CD14-positive monocyte (primary cell): ENCODE results near the gene ADIPOR1. TPM values are rescaled to one million over a fixed set of nuclear protein-coding genes. Genes with fewer than 3 reads are reported as not detected.
"Not testable (repeated sequence)": the region's sequence is repeated elsewhere in the genome, so short reads cannot be mapped to it uniquely, and the experiment has no call there.

Source experiments
- DNase-seq, 3 donors: peaks; one replicate each; pipeline ENCODE4 v3.0.0-alpha.2; 2011 to 2022
- H2AFZ ChIP-seq: 2 replicates; pipeline ENCODE4 v1.6.0; 2012; ENCODE audit warnings: mild to moderate bottlenecking, low read depth, low read length, inconsistent platforms; ENCODE audit not compliant: insufficient read depth, poor library complexity, severe bottlenecking
- H3K27ac ChIP-seq, 2 donors: 1 replicate in 1 of 2; 2 replicates in 1 of 2; pipeline ENCODE4 v1.5.1; 2012 to 2013; ENCODE audit warnings: low read length in 2 of 2, control low read depth in 1 of 2, inconsistent platforms in 1 of 2, low read depth in 1 of 2, mild to moderate bottlenecking in 1 of 2
- H3K27me3 ChIP-seq, 2 donors: one replicate each; pipeline versions ENCODE4 v1.6.0 to v1.6.1; 2011 to 2013; ENCODE audit warnings: low read length in 2 of 2; ENCODE audit not compliant: control insufficient read depth in 2 of 2, insufficient read depth in 2 of 2
- H3K36me3 ChIP-seq, 2 donors: replicated peaks in 1 of 2; 1 replicate in 1 of 2; 2 replicates in 1 of 2; pipeline versions ENCODE4 v1.5.1 to v1.6.1; 2012 to 2013; ENCODE audit warnings: low read length in 2 of 2, control low read depth in 1 of 2, inconsistent platforms in 1 of 2, mild to moderate bottlenecking in 1 of 2; ENCODE audit not compliant: insufficient read depth in 2 of 2, control insufficient read depth in 1 of 2
- H3K4me1 ChIP-seq, 2 donors: 1 replicate in 1 of 2; 2 replicates in 1 of 2; pipeline versions ENCODE4 v1.5.1 to v1.6.1; 2012 to 2013; ENCODE audit warnings: low read length in 2 of 2, control low read depth in 1 of 2, inconsistent platforms in 1 of 2, mild to moderate bottlenecking in 1 of 2, moderate library complexity in 1 of 2; ENCODE audit not compliant: insufficient read depth in 2 of 2, control insufficient read depth in 1 of 2
- H3K4me2 ChIP-seq: replicated peaks from 2 replicates; pipeline ENCODE3; 2012; ENCODE audit warnings: low read length, moderate library complexity, mild to moderate bottlenecking; ENCODE audit not compliant: poor library complexity, severe bottlenecking; ENCODE audit errors: extremely low read depth
- H3K4me3 ChIP-seq, 3 experiments: fragments of 200-600 bp in 1 of 3; sonication (generic) in 1 of 3; replicated peaks in 1 of 3; 1 replicate in 2 of 3; 2 replicates in 1 of 3; pipeline ENCODE4 v1.5.1; 2011 to 2013; ENCODE audit warnings: low read length in 3 of 3, mild to moderate bottlenecking in 3 of 3, control low read depth in 2 of 3, low read depth in 2 of 3, inconsistent platforms in 1 of 3, moderate library complexity in 1 of 3
- H3K79me2 ChIP-seq: 2 replicates; pipeline ENCODE4 v1.6.0; 2012; ENCODE audit warnings: mild to moderate bottlenecking, control low read depth, inconsistent platforms, low read length, moderate library complexity; ENCODE audit not compliant: insufficient read depth
- H3K9ac ChIP-seq: 2 replicates; pipeline ENCODE4 v1.6.0; 2017; ENCODE audit warnings: low read length, mild to moderate bottlenecking; ENCODE audit not compliant: insufficient read depth, poor library complexity, severe bottlenecking
- H3K9me3 ChIP-seq, 2 donors: replicated peaks in 1 of 2; 1 replicate in 1 of 2; 2 replicates in 1 of 2; pipeline versions ENCODE4 v1.5.1 to v1.6.1; 2012 to 2013; ENCODE audit warnings: low read length in 2 of 2, control low read depth in 1 of 2; ENCODE audit not compliant: control insufficient read depth in 1 of 2, insufficient read depth in 1 of 2
- H4K20me1 ChIP-seq: 2 replicates; pipeline ENCODE4 v1.6.0; 2012; ENCODE audit warnings: mild to moderate bottlenecking, low read length, control low read depth, moderate library complexity; ENCODE audit not compliant: insufficient read depth
- H3K27ac Mint-ChIP-seq, 7 donors: one replicate each; pipeline ENCODE4 v1.8.0; 2020; ENCODE audit warnings: mild to moderate bottlenecking in 7 of 7, mixed read lengths in 7 of 7, moderate library complexity in 6 of 7, inconsistent platforms in 2 of 7
- H3K27me3 Mint-ChIP-seq, 3 donors: one replicate each; pipeline ENCODE4 v1.8.0; 2021 to 2022; ENCODE audit warnings: low read depth in 3 of 3, mild to moderate bottlenecking in 3 of 3, mixed read lengths in 3 of 3, moderate library complexity in 3 of 3, inconsistent platforms in 1 of 3
- H3K36me3 Mint-ChIP-seq, 2 donors: one replicate each; pipeline ENCODE4 v1.8.0; 2020; ENCODE audit warnings: mixed read lengths in 2 of 2, inconsistent platforms in 1 of 2, mild to moderate bottlenecking in 1 of 2
- H3K4me1 Mint-ChIP-seq: one replicate; pipeline ENCODE4 v1.8.0; 2020; ENCODE audit warnings: mild to moderate bottlenecking, mixed read lengths
- H3K4me3 Mint-ChIP-seq, 2 donors: one replicate each; pipeline ENCODE4 v1.8.0; 2020; ENCODE audit warnings: mild to moderate bottlenecking in 2 of 2, mixed read lengths in 2 of 2, moderate library complexity in 1 of 2
- H3K9me3 Mint-ChIP-seq, 7 donors: one replicate each; pipeline ENCODE4 v1.8.0; 2020 to 2022; ENCODE audit warnings: mixed read lengths in 7 of 7, mild to moderate bottlenecking in 6 of 7, moderate library complexity in 6 of 7, inconsistent platforms in 2 of 7
- CTCF ChIP-seq: fragments of 200-600 bp; IDR thresholded peaks from one replicate; pipeline ENCODE4 v1.8.0; 2022; ENCODE audit warnings: antibody characterized with exemption, mild to moderate bottlenecking
- WGBS: methylation state at CpG from one replicate; pipeline ENCODE4 v1.1.5; 2013; ENCODE audit warnings: missing lambda C conversion rate; ENCODE audit not compliant: insufficient coverage; 5-methylcytosine and 5-hydroxymethylcytosine counted together
- intact Hi-C, 2 donors: fragments of 100-400 bp; cut with micrococcal nuclease; formaldehyde crosslinking; loops; one replicate each; pipeline versions ENCODE4 v1.15.0 to v1.15.1; 2023
- polyA plus RNA-seq, 3 donors: library from polyadenylated mRNA; depleted of rRNA in 1 of 3; unstranded in 2 of 3; stranded (reverse) in 1 of 3; fragments of 300-500 nt in 2 of 3; fragments of >200 nt in 1 of 3; fragmentation: Illumina TruSeq in 2 of 3; gene quantifications; 1 replicate in 2 of 3; 2 replicates in 1 of 3; pipeline ENCODE4 v1.2.3, GENCODE V29; 2012 to 2021

The ADIPOR1 gene
- polyA plus RNA-seq, 3 donors = 140 to 216 (median 197) TPM

GRCh38 chr1:202938287-202938925 lies 19.7 kb downstream of the ADIPOR1 start:
- Mint-ChIP-seq H3K9me3 (no peaks in the 10 kb centered on the region), H3K4me3 (no peak overlapping the region), H3K27me3 (peaks cover 1 to 6% (median 3%) of the 10 kb centered on the region in 3 donors), H3K4me1 (no peaks in the 10 kb centered on the region), H3K36me3 (peaks cover 33 to 42% of the 10 kb centered on the region in 2 donors), H3K27ac (no peak overlapping the region)
- Histone ChIP-seq H3K79me2 (no peaks in the 10 kb centered on the region), H3K4me2 (no peak overlapping the region), H2AFZ (no peak overlapping the region), H4K20me1 (peaks cover 6% of the 10 kb centered on the region), H3K9ac (no peak overlapping the region), H3K27me3 (no peaks in the 10 kb centered on the region), H3K4me3 (no peak overlapping the region), H3K4me1 (no peaks in the 10 kb centered on the region), H3K27ac (no peak overlapping the region), H3K36me3 (peaks cover 32 to 44% of the 10 kb centered on the region in 2 donors), H3K9me3 (no peaks in the 10 kb centered on the region)
- intact Hi-C loops = no loop called here
- no peak for DNase-seq
- WGBS = 100% methylated on average over 2 of the region's 5 CpGs
- no peak for TF ChIP-seq CTCF

GRCh38 chr1:202936409-202936808 lies 21.7 kb downstream of the ADIPOR1 start:
- no CpG with 5 or more reads among the region's 6 CpGs for WGBS
- H3K9me3 Mint-ChIP-seq = not testable (repeated sequence)

More at GRCh38 chr1:202936409-202936808, 21.7 kb downstream of the ADIPOR1 start:
- H3K4me3 Mint-ChIP-seq, H3K4me1 Mint-ChIP-seq, H3K4me3 ChIP-seq, H3K79me2 ChIP-seq, H3K9ac ChIP-seq, H3K27ac ChIP-seq, H2AFZ ChIP-seq, DNase-seq, H4K20me1 ChIP-seq, H3K27me3 ChIP-seq, intact Hi-C loops, H3K4me1 ChIP-seq, H3K27me3 Mint-ChIP-seq, H3K4me2 ChIP-seq, H3K9me3 ChIP-seq, H3K27ac Mint-ChIP-seq: not testable (repeated sequence)
- peaks cover 12 to 24% of the 10 kb centered on the region in 2 donors for H3K36me3 ChIP-seq
- H3K36me3 Mint-ChIP-seq = peaks cover 18 to 22% of the 10 kb centered on the region in 2 donors
